ENCODE data around the gene IDI2. TPM values are rescaled to one million over a fixed set of nuclear protein-coding genes. Genes with fewer than 3 reads are reported as not detected.

Gene IDI2
- total RNA-seq, 6 experiments from 2014 or later: not detected

DNA sequence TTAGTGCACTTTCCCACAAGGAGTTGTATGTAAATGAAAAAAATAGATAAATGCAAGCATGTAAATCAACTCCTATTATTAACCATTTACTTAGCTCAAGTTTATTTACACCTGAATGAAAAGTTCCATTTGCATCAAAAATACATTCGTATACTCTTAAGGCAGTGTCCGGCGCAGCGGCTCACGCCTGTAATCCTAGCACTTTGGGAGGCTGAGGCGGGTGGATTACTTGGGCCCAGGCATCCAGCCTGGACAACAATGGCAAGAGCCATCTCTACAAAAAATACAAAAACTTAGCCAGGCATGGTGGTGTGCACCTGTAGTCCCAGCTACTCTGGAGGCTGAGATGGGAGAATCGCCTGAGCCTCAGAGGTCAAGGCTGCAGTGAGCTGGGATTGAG, 4.2 kb upstream of the IDI2 start:
- Mint-ChIP-seq H3K36me3 (ENCODE audit: low read depth) (no peaks in the 10 kb centered on the region), H3K27me3 (ENCODE audit: insufficient read depth) (no peaks in the 10 kb centered on the region)
- TF ChIP-seq, protein P1, sequence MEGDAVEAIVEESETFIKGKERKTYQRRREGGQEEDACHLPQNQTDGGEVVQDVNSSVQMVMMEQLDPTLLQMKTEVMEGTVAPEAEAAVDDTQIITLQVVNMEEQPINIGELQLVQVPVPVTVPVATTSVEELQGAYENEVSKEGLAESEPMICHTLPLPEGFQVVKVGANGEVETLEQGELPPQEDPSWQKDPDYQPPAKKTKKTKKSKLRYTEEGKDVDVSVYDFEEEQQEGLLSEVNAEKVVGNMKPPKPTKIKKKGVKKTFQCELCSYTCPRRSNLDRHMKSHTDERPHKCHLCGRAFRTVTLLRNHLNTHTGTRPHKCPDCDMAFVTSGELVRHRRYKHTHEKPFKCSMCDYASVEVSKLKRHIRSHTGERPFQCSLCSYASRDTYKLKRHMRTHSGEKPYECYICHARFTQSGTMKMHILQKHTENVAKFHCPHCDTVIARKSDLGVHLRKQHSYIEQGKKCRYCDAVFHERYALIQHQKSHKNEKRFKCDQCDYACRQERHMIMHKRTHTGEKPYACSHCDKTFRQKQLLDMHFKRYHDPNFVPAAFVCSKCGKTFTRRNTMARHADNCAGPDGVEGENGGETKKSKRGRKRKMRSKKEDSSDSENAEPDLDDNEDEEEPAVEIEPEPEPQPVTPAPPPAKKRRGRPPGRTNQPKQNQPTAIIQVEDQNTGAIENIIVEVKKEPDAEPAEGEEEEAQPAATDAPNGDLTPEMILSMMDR (IDR thresholded peaks at IDR 0.05): no peak

DNA sequence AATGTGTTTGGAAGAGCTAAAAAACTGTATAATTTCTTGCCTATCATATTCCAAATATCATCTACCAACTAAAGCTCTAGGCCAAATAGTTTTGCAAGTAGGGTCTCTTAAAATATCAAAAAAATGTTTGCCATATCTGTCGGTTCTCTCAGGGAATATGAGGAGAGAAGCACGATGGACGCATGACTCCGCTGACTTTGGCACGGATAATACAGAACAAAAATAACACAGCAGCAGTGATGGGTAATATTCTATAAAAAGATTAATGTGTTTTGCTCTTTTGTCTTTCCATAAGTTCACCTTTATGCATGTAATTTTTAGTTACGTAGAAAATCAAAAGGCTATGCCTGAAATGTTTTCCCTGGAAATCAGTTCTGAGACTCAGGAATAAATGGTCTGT, 919 bp upstream of the IDI2 start:
- Mint-ChIP-seq H3K27ac (no peak overlapping the region), H3K27me3 (ENCODE audit: insufficient read depth) (no peaks in the 10 kb centered on the region), H3K4me3 (no peak overlapping the region), H3K36me3 (ENCODE audit: low read depth) (0 out of 2 replicates have a peak, but pooled peaks cover 6% of the 10 kb centered on the region), H3K4me1 (ENCODE audit: low read depth) (no peaks in the 10 kb centered on the region), H3K9me3 (no peaks in the 10 kb centered on the region)
- DNase-seq: no peak
- TF ChIP-seq, protein P1 (IDR thresholded peaks at IDR 0.05): no peak

More for the DNA sequence above, 4.2 kb upstream of the IDI2 start:
- DNase-seq: no peak
- H3K27ac Mint-ChIP-seq: no peak overlapping the region
- H3K9me3 Mint-ChIP-seq: no peaks in the 10 kb centered on the region
- H3K4me3 Mint-ChIP-seq: no peak overlapping the region
- H3K4me1 Mint-ChIP-seq (ENCODE audit: low read depth): peaks cover 5% of the 10 kb centered on the region; the same call in 1 of the 2 replicates

DNA sequence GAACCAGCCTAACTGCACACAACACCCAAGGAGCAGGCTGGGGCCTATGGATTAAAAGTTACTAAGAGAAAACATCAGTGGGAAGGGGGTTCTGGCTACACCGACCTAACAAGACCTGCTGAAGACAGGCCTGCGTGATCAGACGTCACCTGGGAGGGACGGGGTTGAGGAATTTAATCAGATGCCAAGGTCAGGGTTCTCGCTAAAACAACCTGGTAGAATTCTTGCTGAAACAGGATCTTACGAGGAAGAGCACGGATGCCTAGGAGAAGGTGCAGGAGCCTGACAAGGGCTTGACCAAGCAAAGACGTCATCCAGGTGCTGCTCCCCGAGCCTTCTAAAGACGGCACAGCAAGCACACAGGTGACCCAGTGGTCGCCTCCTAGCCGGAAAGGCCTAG, 1.6 kb downstream of the IDI2 start:
- H3K36me3 Mint-ChIP-seq (ENCODE audit: low read depth): peaks cover 23% of the 10 kb centered on the region
- H3K4me3 Mint-ChIP-seq: no peak overlapping the region
- H3K27me3 Mint-ChIP-seq (ENCODE audit: insufficient read depth): peaks cover 3% of the 10 kb centered on the region
- no peaks in the 10 kb centered on the region for H3K4me1 Mint-ChIP-seq (ENCODE audit: low read depth)
- TF ChIP-seq, protein P1 (IDR thresholded peaks at IDR 0.05): no peak
- H3K27ac Mint-ChIP-seq: no peak overlapping the region
- H3K9me3 Mint-ChIP-seq: no peaks in the 10 kb centered on the region
- DNase-seq: no peak

DNA sequence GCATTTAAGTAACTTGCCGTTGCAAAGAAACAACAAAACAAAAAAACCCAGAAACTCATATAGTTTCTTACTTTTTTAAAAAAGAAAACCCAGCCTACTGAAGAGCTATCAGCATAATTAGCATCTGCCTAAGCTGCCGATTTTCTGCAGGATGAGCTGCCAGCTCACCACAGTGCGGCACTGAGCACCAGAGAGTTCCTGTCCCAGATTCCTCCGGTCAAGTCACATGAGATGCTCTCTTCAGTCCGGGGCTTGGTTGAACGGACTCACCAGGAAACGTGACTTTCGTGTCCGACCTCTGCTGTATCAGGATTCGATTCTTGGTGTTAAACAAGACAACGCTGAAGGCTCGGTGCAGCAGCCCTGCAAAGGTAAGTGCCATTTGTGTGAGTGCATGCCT, 3.2 kb downstream of the IDI2 start:
- no peak overlapping the region for H3K27ac Mint-ChIP-seq
- peaks cover 3% of the 10 kb centered on the region for H3K27me3 Mint-ChIP-seq (ENCODE audit: insufficient read depth)
- H3K36me3 Mint-ChIP-seq (ENCODE audit: low read depth): peaks cover 32% of the 10 kb centered on the region
- TF ChIP-seq, protein P1 (IDR thresholded peaks at IDR 0.05): no peak
- DNase-seq: no peak
- no peaks in the 10 kb centered on the region for H3K9me3 Mint-ChIP-seq
- H3K4me1 Mint-ChIP-seq (ENCODE audit: low read depth): no peaks in the 10 kb centered on the region
- no peak overlapping the region for H3K4me3 Mint-ChIP-seq

DNA sequence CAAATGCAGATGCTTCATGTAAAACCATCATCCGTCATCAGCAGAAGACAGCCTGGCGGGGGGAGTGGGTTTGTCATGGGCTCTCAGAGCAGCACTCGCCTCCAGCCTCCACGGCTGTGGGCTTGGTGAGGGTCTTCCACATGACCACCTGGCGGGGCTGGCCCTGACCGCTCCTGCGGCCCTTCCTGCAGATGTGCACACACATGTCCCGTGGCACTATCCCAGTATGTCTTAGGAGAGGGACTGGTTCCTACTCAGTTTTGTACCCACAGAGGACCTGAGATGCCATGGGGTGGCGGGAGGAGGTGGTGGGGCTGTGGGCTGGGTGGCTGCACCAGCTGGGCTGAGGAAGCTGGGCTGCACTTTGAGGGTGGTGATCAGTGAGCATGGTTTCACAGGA, 4.7 kb downstream of the IDI2 start:
- H3K4me3 Mint-ChIP-seq: no peak overlapping the region
- peaks cover 3% of the 10 kb centered on the region for H3K27me3 Mint-ChIP-seq (ENCODE audit: insufficient read depth)
- DNase-seq: no peak
- H3K4me1 Mint-ChIP-seq (ENCODE audit: low read depth): no peaks in the 10 kb centered on the region
- TF ChIP-seq, protein P1 (IDR thresholded peaks at IDR 0.05): no peak
- H3K27ac Mint-ChIP-seq: no peak overlapping the region; the same call in 1 of the 2 replicates
- no peaks in the 10 kb centered on the region for H3K9me3 Mint-ChIP-seq
- peaks cover 47% of the 10 kb centered on the region for H3K36me3 Mint-ChIP-seq (ENCODE audit: low read depth)

DNA sequence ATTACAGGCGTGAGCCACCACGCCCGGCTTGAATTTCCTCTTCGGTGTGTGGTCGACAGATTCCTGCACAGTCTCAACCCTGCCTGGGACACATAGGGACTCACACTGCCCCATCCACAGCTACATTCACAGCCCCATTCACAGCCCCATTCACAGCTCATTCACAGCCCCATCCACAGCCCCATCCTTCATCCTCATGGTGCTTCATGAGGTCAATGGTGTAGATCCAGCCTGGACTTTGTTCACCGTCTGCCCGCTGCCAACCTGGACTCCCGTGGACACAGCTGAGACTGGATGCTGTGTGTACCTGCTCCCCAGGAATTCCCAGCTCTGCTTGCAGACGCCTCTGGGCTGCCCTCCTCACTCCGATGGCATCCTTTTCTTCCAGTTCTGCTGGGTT, 5.2 kb downstream of the IDI2 start:
- DNase-seq: no peak
- H3K4me1 Mint-ChIP-seq (ENCODE audit: low read depth): no peaks in the 10 kb centered on the region
- peaks cover 50% of the 10 kb centered on the region for H3K36me3 Mint-ChIP-seq (ENCODE audit: low read depth)
- H3K4me3 Mint-ChIP-seq: no peak overlapping the region
- TF ChIP-seq, protein P1 (IDR thresholded peaks at IDR 0.05): no peak
- H3K27ac Mint-ChIP-seq: no peak overlapping the region; the same call in 1 of the 2 replicates
- no peaks in the 10 kb centered on the region for H3K9me3 Mint-ChIP-seq
- H3K27me3 Mint-ChIP-seq (ENCODE audit: insufficient read depth): peaks cover 3% of the 10 kb centered on the region
